IMR-90 (cell line): ENCODE data around the gene ELL2. TPM values are rescaled to one million over a fixed set of nuclear protein-coding genes. Genes with fewer than 3 reads are reported as not detected.

Experiments
- ATAC-seq: fragments of 200-7000 bp; cut with Tn5 transposase; 2 replicates; pipeline ENCODE4 v1.9.1; 2020; ENCODE audit warnings: low read depth, mild to moderate bottlenecking, moderate library complexity
- BruUV-seq: library from RNA; stranded (reverse); fragments of 400-500 nt; replicated peaks from 2 replicates; lab custom pipeline; 2021; lab: Mats Ljungman, UMichigan
- CTCF ChIA-PET: fragments of 300-600 bp; formaldehyde crosslinking; extraction: SDS; loops from one replicate; lab custom pipeline; 2021; ENCODE audit warnings: antibody characterized with exemption; lab: Yijun Ruan, JAX
- POLR2A ChIA-PET: fragments of 300-600 bp; sonication (Branson Sonifier 250); formaldehyde crosslinking; loops from one replicate; lab custom pipeline; 2022; ENCODE audit warnings: antibody characterized with exemption; ENCODE audit not compliant: unreplicated experiment; lab: Charles Lee
- DNase-seq: peaks from one replicate; pipeline ENCODE4 v3.0.0; 2013
- H2AFZ ChIP-seq: replicated peaks from 2 replicates; pipeline ENCODE3; 2013; ENCODE audit warnings: low read length, mild to moderate bottlenecking; ENCODE audit not compliant: poor library complexity
- H2AK5ac ChIP-seq: 2 replicates; pipeline ENCODE4 v1.6.1; 2013; ENCODE audit warnings: low read depth, low read length, inconsistent platforms
- H2AK9ac ChIP-seq: replicated peaks from 2 replicates; pipeline ENCODE3; 2013; ENCODE audit warnings: mild to moderate bottlenecking, low read depth, low read length, moderate library complexity; ENCODE audit not compliant: poor library complexity
- H2BK120ac ChIP-seq: 2 replicates; pipeline ENCODE4 v1.6.1; 2013; ENCODE audit warnings: low read depth, low read length, inconsistent platforms
- H2BK15ac ChIP-seq: 3 replicates; pipeline ENCODE4 v1.6.1; 2013; ENCODE audit warnings: low read depth, low read length, inconsistent platforms
- H2BK20ac ChIP-seq: 2 replicates; pipeline ENCODE4 v1.6.1; 2013; ENCODE audit warnings: low read depth, mild to moderate bottlenecking, inconsistent platforms, low read length, moderate library complexity
- H2BK5ac ChIP-seq: 2 replicates; pipeline ENCODE4 v1.6.1; 2013; ENCODE audit warnings: mild to moderate bottlenecking, low read depth, low read length, inconsistent platforms; ENCODE audit not compliant: poor library complexity, severe bottlenecking
- H3K14ac ChIP-seq: replicated peaks from 2 replicates; pipeline ENCODE4 v1.6.1; 2013; ENCODE audit warnings: low read depth, low read length, inconsistent platforms
- H3K18ac ChIP-seq: 2 replicates; pipeline ENCODE4 v1.6.1; 2013; ENCODE audit warnings: low read depth, low read length, control low read depth
- H3K23ac ChIP-seq: 2 replicates; pipeline ENCODE4 v1.6.1; 2013; ENCODE audit warnings: low read depth, low read length, inconsistent platforms
- H3K27ac ChIP-seq: 2 replicates; pipeline ENCODE4 v1.5.1; 2013; ENCODE audit warnings: mild to moderate bottlenecking, control low read depth, low read length; ENCODE audit not compliant: insufficient read depth
- H3K27me3 ChIP-seq: 2 replicates; pipeline ENCODE4 v1.6.1; 2013; ENCODE audit warnings: low read length; ENCODE audit not compliant: control insufficient read depth, insufficient read depth
- H3K36me3 ChIP-seq: 2 replicates; pipeline ENCODE4 v1.6.1; 2013; ENCODE audit warnings: low read length, mixed read lengths; ENCODE audit not compliant: control insufficient read depth, insufficient read depth
- H3K4ac ChIP-seq: 2 replicates; pipeline ENCODE4 v1.6.1; 2013; ENCODE audit warnings: low read depth, low read length, inconsistent platforms
- H3K4me1 ChIP-seq: 2 replicates; pipeline ENCODE4 v1.6.1; 2013; ENCODE audit warnings: low read length, mixed read lengths; ENCODE audit not compliant: control insufficient read depth, insufficient read depth
- H3K4me2 ChIP-seq: 2 replicates; pipeline ENCODE4 v1.6.1; 2013; ENCODE audit warnings: low read depth, mild to moderate bottlenecking, control low read depth, low read length, moderate library complexity
- H3K4me3 ChIP-seq: 2 replicates; pipeline ENCODE4 v1.5.1; 2013; ENCODE audit warnings: low read depth, mild to moderate bottlenecking, control low read depth, low read length, moderate library complexity; ENCODE audit not compliant: insufficient read depth
- H3K56ac ChIP-seq: 2 replicates; pipeline ENCODE4 v1.6.1; 2013; ENCODE audit warnings: low read length, inconsistent platforms; ENCODE audit not compliant: insufficient read depth; ENCODE audit errors: extremely low read depth
- H3K79me1 ChIP-seq, 2 experiments: 2 replicates each; pipeline ENCODE4 v1.6.1; 2013; ENCODE audit warnings: low read length in 2 of 2, inconsistent platforms in 1 of 2, low read depth in 1 of 2
- H3K9ac ChIP-seq: 2 replicates; pipeline ENCODE4 v1.6.1; 2013; ENCODE audit warnings: low read depth, low read length, control low read depth
- H3K9me1 ChIP-seq: 2 replicates; pipeline ENCODE4 v1.6.1; 2013; ENCODE audit warnings: low read length, inconsistent platforms; ENCODE audit not compliant: insufficient read depth
- H3K9me3 ChIP-seq: 2 replicates; pipeline ENCODE4 v1.6.1; 2013; ENCODE audit warnings: low read length; ENCODE audit not compliant: control insufficient read depth, insufficient read depth
- H4K20me1 ChIP-seq: 2 replicates; pipeline ENCODE4 v1.6.1; 2013; ENCODE audit warnings: low read length, inconsistent platforms; ENCODE audit not compliant: insufficient read depth
- H4K5ac ChIP-seq: 2 replicates; pipeline ENCODE4 v1.6.1; 2013; ENCODE audit warnings: mild to moderate bottlenecking, low read depth, low read length, control low read depth
- H4K8ac ChIP-seq, 2 experiments: 2 replicates each; pipeline ENCODE4 v1.6.1; 2013; ENCODE audit warnings: low read depth in 2 of 2, low read length in 2 of 2, control low read depth in 1 of 2, inconsistent platforms in 1 of 2
- H4K91ac ChIP-seq: 2 replicates; pipeline ENCODE4 v1.6.1; 2013; ENCODE audit warnings: low read depth, low read length, inconsistent platforms; ENCODE audit not compliant: insufficient read depth
- CEBPB ChIP-seq: IDR thresholded peaks from 2 replicates; pipeline ENCODE4 v1.6.1; 2012; ENCODE audit warnings: low read depth, low read length, improper control_type of control experiment
- CHD1 ChIP-seq: IDR thresholded peaks from 2 replicates; pipeline ENCODE4 v1.6.1; 2012; ENCODE audit warnings: low read depth, low read length, improper control_type of control experiment
- FOS ChIP-seq: fragments of 150-350 bp; IDR thresholded peaks from 2 replicates; pipeline ENCODE4 v1.6.1; 2016; ENCODE audit warnings: low read depth, low read length
- NFE2L2 ChIP-seq: fragments of 150-350 bp; IDR thresholded peaks from 2 replicates; pipeline ENCODE4 v1.6.1; 2016; ENCODE audit warnings: low read depth, mild to moderate bottlenecking, low read length
- RFX5 ChIP-seq: IDR thresholded peaks from 2 replicates; pipeline ENCODE4 v1.8.0; 2012; ENCODE audit warnings: low read depth, mild to moderate bottlenecking, low read length, moderate library complexity
- WGBS, 2 experiments: methylation state at CpG; one replicate each; pipeline versions ENCODE4 v1.1.5 to v1.1.7; 2013; ENCODE audit warnings: missing lambda C conversion rate in 2 of 2; ENCODE audit not compliant: insufficient read length in 1 of 2; ENCODE audit errors: extremely low coverage in 2 of 2; 5-methylcytosine and 5-hydroxymethylcytosine counted together
- dilution Hi-C: fragments of 300-500 bp; cut with HindIII; formaldehyde crosslinking; loops from one replicate; pipeline ENCODE4 v1.14.3; 2018; ENCODE audit warnings: low sequenced_read_pairs; ENCODE audit not compliant: unreplicated experiment
- in situ Hi-C: fragments of 300-500 bp; cut with MboI; formaldehyde crosslinking; loops from 3 replicates; pipeline ENCODE4 v1.14.3; 2019; ENCODE audit warnings: low sequenced_read_pairs, inconsistent platforms, mixed read lengths
- intact Hi-C: fragments of 100-400 bp; cut with micrococcal nuclease; formaldehyde crosslinking; loops from 2 replicates; pipeline ENCODE4 v1.10.0; 2022
- polyA plus RNA-seq, 3 experiments: library from polyadenylated mRNA; depleted of rRNA; stranded (reverse); fragments of >200 nt; gene quantifications; 2 replicates each; pipeline ENCODE4 v1.2.3, GENCODE V29; 2012; ENCODE audit warnings: low replicate concordance in 1 of 3
- total RNA-seq: library from RNA; depleted of rRNA; stranded (reverse); fragments of >200 nt; gene quantifications from 2 replicates; pipeline ENCODE4 v1.2.3, GENCODE V29; 2012
- TF ChIP-seq, protein P1 (sequence below): conservative IDR thresholded peaks from 2 replicates; pipeline ENCODE4 v1.5.1; 2012; ENCODE audit warnings: mild to moderate bottlenecking, low read depth, low read length, improper control_type of control experiment

Gene ELL2
- total and polyA plus RNA-seq, 2 of the 4 experiments (the other 2 are of a cell fraction), result 61.4 to 92.5 TPM

DNA sequence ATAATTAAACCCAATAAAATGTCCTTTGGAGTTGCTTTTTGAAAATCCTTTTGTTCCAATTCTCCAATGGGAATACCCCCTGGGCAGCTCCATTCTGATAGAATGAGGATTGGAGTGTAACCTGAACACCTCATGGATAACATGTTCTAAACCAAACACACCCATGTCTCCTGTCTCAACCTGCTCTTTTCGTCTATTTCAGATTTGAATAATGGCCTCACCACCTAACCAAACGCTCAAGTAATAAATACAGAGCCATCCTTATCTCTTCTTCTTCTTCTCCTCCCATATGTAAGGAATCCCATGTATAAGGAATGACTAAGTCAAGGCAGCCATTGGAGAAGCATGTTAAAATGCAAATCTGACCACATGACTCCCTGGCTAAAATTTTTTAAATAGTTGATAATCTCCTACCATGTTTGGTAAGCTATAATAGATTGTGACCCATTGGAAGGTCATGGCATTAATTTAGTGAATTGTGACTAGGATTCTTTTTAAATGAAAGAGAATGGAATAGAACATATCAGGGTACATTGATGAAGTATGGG, 26.0 kb downstream of the ELL2 start:
- peak overlapping the region; percentile 31 for H2BK5ac ChIP-seq
- H3K4ac ChIP-seq, result no peak overlapping the region
- CTCF ChIA-PET, result interaction anchor here (0.9 kb wide), 1 partner anchor 89 kb away, joined by 3 read pairs; no protein-coding TSS in a partner anchor
- no peak overlapping the region for H4K8ac ChIP-seq
- no peak for TF ChIP-seq NFE2L2
- no peak for TF ChIP-seq CHD1
- TF ChIP-seq, protein P1, sequence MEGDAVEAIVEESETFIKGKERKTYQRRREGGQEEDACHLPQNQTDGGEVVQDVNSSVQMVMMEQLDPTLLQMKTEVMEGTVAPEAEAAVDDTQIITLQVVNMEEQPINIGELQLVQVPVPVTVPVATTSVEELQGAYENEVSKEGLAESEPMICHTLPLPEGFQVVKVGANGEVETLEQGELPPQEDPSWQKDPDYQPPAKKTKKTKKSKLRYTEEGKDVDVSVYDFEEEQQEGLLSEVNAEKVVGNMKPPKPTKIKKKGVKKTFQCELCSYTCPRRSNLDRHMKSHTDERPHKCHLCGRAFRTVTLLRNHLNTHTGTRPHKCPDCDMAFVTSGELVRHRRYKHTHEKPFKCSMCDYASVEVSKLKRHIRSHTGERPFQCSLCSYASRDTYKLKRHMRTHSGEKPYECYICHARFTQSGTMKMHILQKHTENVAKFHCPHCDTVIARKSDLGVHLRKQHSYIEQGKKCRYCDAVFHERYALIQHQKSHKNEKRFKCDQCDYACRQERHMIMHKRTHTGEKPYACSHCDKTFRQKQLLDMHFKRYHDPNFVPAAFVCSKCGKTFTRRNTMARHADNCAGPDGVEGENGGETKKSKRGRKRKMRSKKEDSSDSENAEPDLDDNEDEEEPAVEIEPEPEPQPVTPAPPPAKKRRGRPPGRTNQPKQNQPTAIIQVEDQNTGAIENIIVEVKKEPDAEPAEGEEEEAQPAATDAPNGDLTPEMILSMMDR, result no peak
- no peak for TF ChIP-seq RFX5
- TF ChIP-seq FOS, result no peak
- TF ChIP-seq CEBPB, result no peak
- peaks cover 10% of the 10 kb centered on the region for H3K9me1 ChIP-seq
- intact Hi-C loops (no loop called here), in situ Hi-C loops (no loop called here), dilution Hi-C loops (no loop called here)
- H3K79me1 ChIP-seq, result peaks cover 0 to 65% of the 10 kb centered on the region in 2 experiments; a peak in 2 of 4 replicates
- ATAC-seq (peak; percentile 38), DNase-seq (peak; percentile 62)
- no peak overlapping the region for H2BK20ac ChIP-seq
- no peak overlapping the region for H4K5ac ChIP-seq
- H3K4me1 ChIP-seq, result peaks cover 20% of the 10 kb centered on the region
- H2AK5ac ChIP-seq, result no peak overlapping the region
- H3K36me3 ChIP-seq, result peaks cover 30% of the 10 kb centered on the region
- H2AFZ ChIP-seq, result no peak overlapping the region
- peak overlapping the region; percentile 34; the same call in 1 of the 2 replicates for H3K4me2 ChIP-seq
- POLR2A ChIA-PET, result interaction anchor here (0.5 kb wide), 1 partner anchor 212 kb away, joined by 3 read pairs; no protein-coding TSS in a partner anchor
- H3K9ac ChIP-seq, result no peak overlapping the region
- H4K91ac ChIP-seq, result no peak overlapping the region
- no peak overlapping the region for H2AK9ac ChIP-seq
- H2BK15ac ChIP-seq, result no peak overlapping the region
- H3K23ac ChIP-seq, result no peak overlapping the region
- no peak overlapping the region for H3K4me3 ChIP-seq
- no TSS peak for BruUV-seq
- no peaks in the 10 kb centered on the region for H3K27me3 ChIP-seq
- no peak overlapping the region for H3K18ac ChIP-seq
- H3K27ac ChIP-seq, result no peak overlapping the region
- WGBS, 2 experiments, result no CpG with 5 or more reads among the region's 2 CpGs
- H3K14ac ChIP-seq, result no peak overlapping the region
- peaks cover 89% of the 10 kb centered on the region for H4K20me1 ChIP-seq
- no peaks in the 10 kb centered on the region for H3K9me3 ChIP-seq
- H3K56ac ChIP-seq, result no peak overlapping the region
- H2BK120ac ChIP-seq, result no peak overlapping the region
